Stimulated activated CD8-positive, alpha-beta memory T cell treated with anti-CD3 and anti-CD28 coated beads, Interleukin-15, amount 100 ng/mL, for 24 hours (primary cell): ENCODE measurements around the gene NKAIN2.

Source experiments
- DNase-seq: peaks from one replicate; pipeline ENCODE4 v3.0.0-alpha.2; 2020; ENCODE audit warnings: low read depth

Gene NKAIN2

DNA sequence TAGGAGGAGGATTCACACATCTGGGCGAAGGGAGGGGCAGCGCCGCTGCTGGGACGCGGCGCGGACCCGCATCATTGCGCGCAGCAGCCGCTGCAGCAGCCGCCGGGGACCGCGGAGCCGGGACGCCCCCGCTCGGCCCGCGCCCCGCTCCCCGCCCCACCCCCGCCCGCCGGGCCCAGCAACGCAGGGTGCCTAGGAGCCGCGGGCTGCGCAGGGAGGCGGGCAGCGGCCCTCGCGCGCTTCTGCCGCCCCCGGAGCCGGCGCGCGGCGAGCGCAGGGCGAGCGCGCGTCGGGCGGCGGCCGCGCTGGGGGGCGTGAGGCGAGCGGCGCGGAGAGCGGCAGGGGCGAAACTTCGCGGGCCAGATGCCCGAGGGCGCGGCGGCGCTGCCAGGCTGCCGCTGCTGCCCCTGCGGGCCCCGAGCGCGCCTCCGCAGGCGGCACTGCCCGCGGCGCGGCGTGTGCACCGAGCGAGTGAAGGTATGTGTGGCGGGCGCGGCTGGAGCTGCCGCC is at the start of gene NKAIN2:
TSS of gene NKAIN2 (plus strand) at position 362 of the 510 bp plus-strand sequence.
- no peak for DNase-seq

DNA sequence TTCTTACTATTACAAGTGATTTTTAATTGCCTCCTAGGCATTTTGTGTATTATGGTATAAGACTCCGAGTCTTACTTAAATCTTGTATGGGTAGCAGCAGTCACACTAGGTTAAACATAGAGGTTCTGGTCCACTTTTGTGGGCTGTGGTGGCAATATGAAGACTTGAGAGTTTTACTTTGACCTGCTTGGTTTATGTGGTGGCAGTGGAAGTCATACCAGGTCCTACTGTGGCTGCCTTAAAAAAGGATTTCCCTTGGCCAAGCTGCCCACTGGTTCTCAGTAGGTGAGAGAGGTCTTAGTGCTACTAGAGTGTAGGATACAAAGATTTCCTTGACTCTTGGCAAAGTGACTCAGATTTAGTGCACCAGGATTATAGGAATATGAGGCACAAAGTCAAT is 44.2 kb upstream of the NKAIN2 start:
- DNase-seq, result no peak

DNA sequence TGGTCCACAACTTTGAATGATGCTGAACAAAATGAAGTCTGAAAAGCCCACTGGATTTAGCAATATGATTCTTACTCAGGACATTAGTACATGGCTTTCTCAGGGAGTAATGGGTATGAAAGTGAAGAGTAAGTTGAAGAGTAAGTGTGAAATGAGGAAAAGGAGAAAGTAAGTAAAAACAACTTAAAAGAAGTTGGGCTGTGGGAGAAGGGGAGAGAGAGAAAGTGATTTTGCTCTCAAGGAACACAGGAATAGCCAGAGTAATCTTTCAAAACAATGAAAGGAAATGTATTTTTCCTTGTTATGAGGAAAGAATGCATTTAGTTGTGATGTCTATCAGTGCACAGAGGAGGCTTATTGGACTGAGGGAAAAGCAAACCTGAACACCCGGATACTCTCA is 39.8 kb upstream of the NKAIN2 start:
- no peak for DNase-seq

DNA sequence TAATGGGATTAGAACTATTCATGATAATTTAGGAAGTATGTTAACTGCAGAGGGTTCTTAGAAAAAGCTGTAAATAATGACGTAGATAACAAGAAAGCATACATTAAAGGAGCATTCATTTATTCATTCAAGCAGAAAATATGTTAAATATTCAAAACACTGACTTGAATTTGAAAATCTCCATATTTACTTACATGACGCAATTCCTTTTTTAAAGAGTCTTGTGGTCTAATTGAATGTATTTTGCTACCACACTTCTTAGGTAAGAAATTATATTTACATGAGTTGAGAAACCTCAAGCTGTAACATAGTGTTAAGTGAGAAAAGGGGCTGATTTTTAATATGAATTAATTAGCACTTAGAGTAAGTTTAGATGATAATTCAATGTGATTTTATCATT is 38.9 kb upstream of the NKAIN2 start:
- no peak for DNase-seq

DNA sequence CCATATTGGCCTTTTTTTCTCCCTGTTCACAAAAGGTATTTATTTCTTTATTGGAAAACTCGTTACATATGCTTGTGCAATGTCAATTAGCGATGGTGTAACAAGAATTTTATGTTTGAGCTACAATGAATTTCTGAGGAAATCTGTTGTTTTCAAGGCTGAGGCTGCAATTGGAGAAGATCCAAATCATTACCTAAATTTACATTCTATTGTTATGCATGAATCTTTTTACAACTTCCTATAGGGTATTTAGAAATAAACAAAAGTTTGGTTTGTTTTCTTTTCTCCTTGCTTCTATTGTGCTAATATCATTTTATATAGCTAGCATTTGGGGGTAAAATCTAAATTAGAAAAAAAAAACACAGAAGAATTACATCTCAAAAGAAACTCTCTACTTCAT is 34.7 kb upstream of the NKAIN2 start:
- no peak for DNase-seq

DNA sequence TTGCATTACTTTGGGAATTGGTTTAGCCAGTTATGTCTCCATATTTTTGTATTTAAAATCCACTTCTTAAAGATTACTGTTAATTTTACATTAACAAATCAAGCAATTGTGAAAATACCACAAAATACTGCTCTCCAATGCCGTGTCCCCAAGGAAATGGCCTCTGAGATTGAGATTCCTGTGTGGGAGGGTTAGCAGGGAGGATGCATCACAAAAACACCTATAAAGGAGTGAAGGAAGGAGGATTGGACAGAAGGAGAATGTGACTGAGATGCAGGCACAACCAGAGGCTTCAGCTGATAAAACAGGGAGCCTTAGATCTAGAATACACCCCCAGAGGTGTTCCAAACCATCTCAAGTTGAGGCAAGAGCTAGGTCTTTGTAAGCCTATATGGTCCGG is 34.2 kb upstream of the NKAIN2 start:
- DNase-seq, result no peak

DNA sequence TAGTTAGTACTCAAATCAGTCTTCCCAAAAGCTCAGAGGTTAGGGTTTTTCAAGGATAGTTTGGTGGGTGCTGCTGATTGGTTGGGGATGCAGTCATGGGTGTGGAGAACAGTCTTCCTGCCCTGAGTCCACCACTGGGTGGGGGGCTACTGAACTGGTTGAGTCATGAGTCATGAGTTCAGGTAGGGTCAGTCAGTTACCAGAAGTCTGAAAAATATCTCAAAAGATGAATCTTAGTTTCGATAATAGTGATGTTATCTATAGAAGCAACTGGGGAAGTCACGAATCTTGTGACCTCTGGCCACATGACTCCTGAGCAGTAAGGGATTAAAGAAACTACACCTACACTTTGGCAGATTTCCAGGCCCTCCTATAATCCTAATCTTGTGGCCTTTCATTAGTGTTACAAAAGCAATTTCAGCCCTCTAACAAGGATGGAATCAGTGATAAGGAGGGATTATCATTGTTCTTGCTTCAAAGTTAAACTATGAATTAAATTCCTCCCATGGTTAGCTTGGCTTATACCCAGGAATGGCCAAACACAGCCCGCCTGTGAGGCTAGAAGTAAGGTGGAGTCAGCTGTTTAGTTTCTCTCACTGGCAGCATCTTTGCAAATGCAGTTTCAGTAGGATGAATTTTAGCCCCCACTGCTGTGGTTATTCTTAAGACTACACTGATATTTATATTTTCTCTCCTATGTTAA is 33.3 kb upstream of the NKAIN2 start:
- DNase-seq, result no peak

DNA sequence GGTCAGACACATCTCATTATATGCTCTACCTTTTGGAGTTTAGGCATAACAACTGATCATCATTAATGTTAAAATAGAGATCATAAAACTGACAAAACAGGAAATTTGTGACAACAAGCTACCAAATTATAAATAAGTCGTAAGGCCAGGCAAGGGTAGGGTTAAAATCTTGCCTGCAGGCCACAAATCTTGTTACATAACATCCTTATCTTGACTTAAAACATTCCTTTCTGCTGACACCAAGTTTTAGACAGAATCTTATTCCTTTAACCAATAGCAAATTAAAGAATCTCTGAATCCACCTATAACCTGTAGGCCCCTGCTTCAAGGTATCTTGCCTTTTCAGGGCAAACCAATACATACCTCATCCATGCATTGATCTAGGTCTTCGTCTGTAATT is 32.5 kb upstream of the NKAIN2 start:
- DNase-seq, result no peak

DNA sequence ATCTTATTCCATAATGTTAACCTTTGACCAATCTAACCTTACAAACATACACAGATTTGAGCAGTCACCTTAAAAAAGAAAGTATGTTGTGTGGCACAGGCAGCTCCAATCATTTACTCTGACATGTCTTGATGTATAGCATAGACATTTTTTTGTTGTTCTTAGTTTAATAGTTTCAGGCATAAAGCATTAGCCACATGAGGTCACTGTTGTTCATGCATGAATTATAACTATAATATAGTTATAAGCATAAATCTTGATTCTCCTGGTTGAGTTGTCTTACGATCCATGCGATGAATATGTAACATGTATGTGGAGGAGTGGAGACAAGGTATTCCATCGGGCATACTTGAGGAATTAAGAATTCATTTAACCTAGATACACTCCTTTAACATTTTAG is 26.1 kb upstream of the NKAIN2 start:
- DNase-seq, result no peak

DNA sequence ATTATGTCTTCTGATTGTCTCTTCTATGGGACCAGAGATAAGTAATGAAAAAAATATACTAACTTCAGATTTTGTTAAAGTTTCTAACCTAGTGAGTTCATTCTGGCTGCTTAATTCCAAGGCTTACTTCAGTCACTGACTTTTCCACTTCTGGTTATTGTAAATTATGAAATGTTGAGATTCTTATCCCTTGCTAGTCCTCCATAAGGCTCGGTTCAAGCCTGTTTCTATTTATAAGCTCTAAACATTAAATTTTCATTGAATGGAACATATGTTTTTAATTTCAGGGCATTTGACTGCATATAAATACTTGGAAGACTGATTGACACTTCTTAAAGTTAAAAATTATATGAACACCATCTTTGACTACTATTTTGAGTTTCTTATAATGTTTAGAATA is 23.6 kb upstream of the NKAIN2 start:
- no peak for DNase-seq

DNA sequence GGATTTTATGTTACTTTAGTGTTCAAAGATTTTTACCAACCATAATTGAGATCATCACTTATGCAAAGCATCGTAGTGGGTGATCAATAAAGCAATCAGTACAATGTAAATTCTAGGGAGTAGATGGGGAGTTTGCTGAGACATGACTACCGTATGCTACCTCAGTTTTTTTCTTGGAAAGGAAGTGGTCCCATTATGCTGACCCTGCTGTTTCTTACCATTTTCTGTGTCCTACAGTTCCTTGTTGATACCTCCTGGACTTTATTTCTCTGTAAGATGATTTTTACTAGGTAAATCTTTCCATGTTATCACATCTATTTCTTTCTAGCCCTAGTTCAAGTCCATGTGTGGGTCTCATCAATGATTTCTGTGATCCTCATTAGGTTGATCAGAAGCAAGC is 19.3 kb upstream of the NKAIN2 start:
- no peak for DNase-seq

DNA sequence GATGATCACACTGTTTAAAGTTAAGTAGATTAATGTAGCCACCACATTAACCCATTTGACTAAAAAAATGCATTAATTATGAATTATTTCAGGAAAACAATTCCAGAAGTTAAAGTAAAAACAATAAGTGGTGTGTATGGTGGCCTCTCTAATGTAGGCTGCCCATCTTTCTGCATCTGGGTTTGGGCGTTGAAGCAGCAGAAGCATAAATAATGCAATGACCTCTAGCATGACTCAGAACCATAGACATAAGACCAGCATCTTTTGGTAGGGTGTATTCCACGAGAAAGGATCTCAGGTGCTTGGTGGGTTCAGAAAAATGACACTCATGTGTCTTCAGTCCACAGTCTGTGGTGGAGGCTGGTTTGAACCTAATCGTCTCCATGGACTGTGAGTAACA is 18.6 kb upstream of the NKAIN2 start:
- no peak for DNase-seq

DNA sequence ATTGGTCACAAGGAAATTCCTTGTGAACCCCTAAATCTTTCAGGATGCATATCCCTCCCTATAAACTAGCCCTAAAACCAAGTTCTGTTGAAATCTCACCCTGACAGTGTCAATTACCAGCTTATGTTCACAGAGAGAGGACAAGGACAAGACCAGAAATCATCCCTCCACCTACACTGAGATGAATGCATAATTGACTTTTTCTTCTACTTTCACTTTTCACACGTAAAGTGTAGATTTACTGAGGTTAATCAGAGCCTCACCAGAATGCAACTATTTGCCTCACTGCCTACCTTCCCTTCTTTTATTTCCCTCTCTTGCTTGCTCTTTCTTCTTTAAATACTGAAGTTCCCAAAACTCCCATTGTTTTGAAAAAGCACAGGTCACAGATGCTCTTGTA is 15.3 kb upstream of the NKAIN2 start:
- no peak for DNase-seq

DNA sequence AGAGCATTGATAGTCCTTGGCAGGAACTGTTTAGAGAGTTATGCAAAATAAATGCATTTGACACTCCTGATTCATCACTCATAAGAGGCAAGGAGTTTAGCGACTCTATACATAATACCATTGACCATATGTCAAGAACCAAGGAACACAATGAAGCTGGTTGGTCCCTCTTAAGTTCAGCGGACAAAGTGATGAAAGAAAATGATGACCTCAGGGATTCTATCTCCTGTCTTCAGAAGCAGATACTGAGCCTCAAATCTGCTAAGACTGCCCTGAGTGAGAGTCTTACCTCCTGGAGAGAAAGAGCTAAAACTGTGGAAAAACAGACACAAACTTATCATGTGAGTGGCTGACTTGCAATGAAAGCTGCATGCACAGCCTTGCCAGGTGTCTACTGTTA is 9.5 kb upstream of the NKAIN2 start:
- DNase-seq, result no peak

DNA sequence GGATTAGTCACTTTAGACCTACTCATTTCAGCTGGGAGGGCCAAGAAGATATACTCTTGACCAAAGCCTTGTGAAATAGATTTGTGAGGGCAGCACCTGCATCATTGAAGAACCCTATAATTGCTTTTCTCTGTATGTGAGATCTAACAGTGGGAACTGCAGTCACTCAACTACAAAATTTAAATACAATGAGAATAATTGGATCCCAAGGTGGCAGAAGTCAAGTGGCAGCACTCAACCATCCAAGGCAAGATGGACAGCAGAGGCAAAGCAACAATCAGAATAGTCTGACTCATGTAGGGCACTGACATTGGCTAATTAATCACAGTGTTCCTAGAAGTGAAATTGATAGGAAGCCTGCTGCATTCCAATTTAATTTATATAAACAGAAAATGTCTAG is 8.9 kb upstream of the NKAIN2 start:
- no peak for DNase-seq

DNA sequence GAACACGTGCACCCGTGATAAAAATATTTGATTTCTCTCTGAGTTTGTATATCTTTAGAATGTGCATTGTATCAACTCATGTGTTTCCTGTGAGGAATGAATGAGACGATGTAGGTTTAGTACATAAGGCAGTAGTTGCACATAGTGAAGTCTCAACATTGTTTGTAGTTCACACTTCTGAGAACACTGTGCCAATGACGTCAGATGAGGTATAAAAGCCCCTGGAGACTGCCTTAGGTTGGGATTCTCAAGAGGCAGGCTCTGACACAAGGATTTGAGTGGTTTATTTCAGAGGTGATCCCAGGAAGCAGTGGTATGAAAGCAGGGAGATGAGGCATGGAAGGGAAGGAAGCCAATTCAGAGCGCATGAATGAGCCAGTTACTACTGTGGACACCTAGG is 2.6 kb upstream of the NKAIN2 start:
- DNase-seq, result no peak

DNA sequence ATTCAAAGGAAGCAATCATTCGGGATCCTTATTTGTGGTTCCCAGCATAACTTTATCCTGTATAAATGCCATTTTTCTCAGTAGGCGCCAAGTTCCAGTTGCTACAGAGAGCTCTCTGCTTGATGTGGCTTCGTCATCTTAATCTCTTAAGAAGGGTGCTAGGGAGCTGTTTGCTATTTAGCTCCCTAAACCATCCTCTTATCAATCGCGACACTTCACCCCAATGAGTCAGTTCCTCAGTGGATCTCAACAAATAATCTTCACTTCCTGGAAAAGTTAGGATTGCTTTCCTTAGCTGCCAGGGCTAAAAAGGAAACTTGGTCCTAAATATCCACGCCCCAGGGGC is 1.3 kb upstream of the NKAIN2 start:
- DNase-seq, result no peak

DNA sequence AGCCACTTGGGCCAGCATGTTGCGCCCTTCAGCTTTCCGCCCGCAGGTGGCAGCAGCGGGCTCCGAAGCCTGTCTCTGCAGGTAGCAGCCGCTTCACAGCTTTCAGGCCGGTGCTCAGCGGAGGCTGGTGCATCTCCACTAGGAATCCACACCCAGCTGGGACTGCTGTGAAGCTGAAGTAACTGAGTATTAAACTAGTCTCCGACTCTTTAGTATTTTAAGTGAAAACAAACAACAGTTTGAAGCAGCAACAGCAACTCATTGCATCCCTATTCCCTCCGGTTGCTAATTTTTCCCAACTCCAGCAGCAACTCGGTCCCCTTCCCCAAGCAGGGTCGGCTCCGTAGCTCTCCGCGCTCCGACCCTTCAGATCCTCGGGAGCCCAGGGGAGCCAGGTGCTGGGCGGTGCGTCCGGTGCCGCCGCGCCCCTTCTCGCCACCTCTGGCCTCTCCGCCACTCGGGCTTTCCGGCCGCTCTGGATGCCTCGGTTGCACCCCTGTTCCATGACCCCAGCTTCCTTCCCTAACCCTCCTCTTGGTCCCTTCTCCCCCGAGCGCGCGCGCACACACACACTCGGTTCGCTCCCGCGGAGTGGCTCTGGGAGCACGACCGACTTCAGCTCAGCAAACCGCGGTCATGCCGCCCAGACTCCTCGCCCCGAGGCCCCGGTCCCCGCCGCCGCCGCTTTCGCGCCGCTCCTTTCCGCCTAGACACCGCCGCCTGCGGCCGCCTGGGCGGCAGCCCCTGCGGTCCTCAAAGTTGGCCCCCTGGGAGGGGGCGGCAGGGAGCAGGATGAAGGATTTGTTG is 765 bp upstream of the NKAIN2 start:
- DNase-seq, result peak; percentile 29

DNA sequence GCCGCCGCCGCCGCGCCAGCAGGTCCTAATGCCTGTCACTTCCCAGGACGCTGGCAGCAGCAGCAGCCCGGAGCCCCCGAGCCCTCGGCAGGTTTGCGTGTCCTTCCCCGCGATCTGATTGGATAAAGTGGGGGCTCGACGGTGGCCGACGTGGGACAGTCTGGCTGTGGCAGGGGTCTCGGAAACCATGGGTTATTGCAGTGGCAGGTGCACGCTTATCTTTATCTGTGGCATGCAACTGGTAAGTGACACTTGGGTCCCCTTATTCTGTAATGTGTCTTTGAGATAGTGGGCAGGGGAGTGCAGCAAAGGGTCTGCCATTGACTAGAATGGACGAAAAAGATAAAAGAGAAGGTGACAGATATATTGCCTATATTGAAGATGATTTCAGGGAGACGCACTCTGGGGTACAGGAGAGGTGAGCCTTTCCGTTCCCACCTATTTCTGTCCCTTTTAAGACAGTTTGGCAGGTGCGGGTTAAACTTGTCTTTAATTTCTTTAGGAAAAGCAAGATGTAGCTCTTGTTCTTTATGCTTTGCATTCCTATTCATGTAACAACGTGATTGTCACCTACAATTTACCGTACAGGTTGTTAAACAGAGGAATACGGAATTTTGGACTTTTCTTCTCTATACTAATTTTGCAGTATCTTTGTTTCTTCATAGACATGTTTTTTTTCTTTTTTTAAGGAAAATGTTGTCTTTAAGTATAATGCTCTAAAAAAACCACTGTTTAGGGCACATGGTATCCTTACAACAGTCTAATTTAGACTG is 535 bp downstream of the NKAIN2 start:
- DNase-seq, result no peak

DNA sequence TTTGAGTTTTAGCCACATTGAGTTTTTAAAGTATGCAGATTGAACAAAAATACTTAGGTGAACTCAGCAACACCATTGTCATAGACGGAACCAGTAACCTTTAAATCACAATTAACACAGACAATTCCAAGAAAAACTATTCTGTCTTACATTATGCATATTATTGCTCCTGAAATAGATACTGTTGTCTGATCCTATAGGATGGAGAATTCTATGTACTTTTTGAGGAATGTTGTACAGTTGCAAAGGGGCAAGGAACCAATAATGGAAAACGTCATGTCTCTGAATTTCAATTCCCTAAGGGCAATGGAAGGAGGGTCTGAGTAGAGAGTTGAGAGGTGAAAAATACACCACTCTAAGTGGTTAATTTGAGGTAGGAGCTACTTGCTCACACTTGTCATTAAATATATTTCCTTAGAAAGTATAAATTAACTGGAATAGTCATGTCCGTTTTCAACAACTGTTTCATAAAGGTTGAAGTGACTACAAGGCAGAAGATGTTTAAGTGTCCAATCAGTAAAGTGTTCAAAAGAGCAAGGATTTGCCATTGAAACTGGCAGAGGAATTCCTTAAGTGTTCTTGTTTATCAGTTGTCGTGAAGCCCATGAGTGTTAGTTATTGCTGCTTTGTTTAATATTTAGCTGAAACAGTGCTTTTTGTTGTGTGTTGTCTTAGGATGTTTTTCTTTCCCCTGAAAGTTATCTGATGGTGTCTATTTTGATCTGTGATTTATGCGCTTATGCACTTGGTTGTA is 1.3 kb downstream of the NKAIN2 start:
- DNase-seq, result no peak

DNA sequence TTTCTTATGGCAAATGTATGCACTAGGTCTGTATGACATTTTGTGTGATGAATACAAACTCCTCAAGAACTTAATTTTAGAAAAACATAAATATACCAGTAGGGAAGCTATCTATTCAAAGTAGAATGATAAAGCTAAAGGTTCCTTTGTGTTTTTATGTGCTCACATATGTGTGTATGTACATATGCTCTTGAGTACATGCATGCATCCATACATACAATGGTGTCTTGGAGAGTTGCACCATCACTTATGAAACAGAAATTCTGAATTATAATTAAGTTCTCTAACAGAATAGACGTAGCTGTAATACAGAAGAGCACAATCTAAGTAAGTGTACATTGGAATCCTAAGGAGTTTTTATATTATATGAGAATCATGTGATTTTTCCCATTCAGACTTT is 2.3 kb downstream of the NKAIN2 start:
- no peak for DNase-seq

DNA sequence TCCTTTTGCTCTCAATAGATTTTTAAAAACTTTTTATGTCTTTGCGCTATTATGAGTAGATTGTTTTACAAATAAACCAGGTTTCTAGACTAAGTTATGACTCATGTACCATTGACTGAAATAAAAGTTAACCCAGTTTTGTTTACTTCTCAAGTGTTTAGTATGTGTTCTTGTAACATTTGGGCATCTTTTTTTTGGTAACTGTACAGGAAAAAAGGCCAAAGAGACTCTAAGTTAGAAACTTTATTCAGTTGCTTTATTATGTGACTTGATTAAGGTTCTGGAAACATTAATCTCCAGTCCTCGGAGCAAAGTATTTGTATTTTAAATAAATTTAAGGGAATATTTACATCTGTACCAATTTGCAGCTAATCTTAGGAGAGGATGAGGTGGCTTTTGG is 2.9 kb downstream of the NKAIN2 start:
- no peak for DNase-seq
